Upper lobe of left lung (tissue), 4 donors: Measurements from ENCODE around the gene AOAH.

Source experiments
- CTCF ChIP-seq, 6 experiments: fragments of 450-650 bp in 4 of 6; fragments of 200-600 bp in 2 of 6; sonication (generic) in 2 of 6; IDR thresholded peaks; one replicate each; pipeline ENCODE4 v1.5.1; 2016 to 2019; ENCODE audit warnings: antibody characterized with exemption in 6 of 6
- EP300 ChIP-seq, 4 donors: sonication (generic); formaldehyde crosslinking; IDR thresholded peaks; one replicate each; pipeline ENCODE4 v1.5.1; 2017; ENCODE audit warnings: antibody characterized with exemption in 4 of 4, control low read depth in 2 of 4

DNA sequence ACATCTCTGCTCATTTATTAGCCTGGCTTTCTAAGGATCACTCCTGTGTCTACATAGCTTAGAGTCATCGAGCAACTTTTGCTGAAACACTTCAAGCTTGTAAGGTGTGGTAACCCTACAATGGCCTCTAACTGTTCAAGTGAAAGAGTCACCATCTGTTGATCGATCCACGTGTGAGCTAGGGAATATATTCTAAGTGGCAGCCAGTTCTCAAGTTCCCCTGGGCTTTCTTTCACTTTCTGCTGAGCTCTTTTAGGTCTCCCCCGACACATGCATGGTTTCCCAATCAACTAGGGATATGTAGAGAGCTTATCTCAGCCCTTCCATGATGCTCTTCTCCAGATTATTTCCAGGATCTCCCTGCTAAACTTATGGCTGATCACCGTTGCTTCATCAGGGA lies 15.5 kb downstream of the AOAH start:
- TF ChIP-seq EP300 (IDR thresholded peaks at IDR 0.05), result no peak
- TF ChIP-seq CTCF (IDR thresholded peaks at IDR 0.05), result no peak
